SK-N-SH (cell line): ENCODE measurements around the gene ABHD8.

Source experiments
- CHD2 ChIP-seq: fragments of 150-350 bp; IDR thresholded peaks from 2 replicates; pipeline ENCODE4 v1.6.1; 2018; ENCODE audit warnings: low read length; ENCODE audit not compliant: partially characterized antibody
- CTCF ChIP-seq: fragments of 200-600 bp; sonication (generic); IDR thresholded peaks from 2 replicates; pipeline ENCODE4 v1.6.1; 2017; ENCODE audit warnings: antibody characterized with exemption, mild to moderate bottlenecking, moderate library complexity
- ELF1 ChIP-seq: IDR thresholded peaks from 2 replicates; pipeline ENCODE4 v1.4.0; 2012
- EP300 ChIP-seq, 2 experiments: IDR thresholded peaks; 2 replicates each; pipeline versions ENCODE4 v1.4.0 to v1.6.1; 2012; ENCODE audit warnings: borderline replicate concordance in 1 of 2, low read depth in 1 of 2, low read length in 1 of 2
- FOXM1 ChIP-seq: IDR thresholded peaks from 2 replicates; pipeline ENCODE4 v1.4.0; 2012; ENCODE audit warnings: low read depth, mild to moderate bottlenecking
- POLR2AphosphoS5 ChIP-seq: IDR thresholded peaks from 2 replicates; pipeline ENCODE4 v1.6.1; 2012; ENCODE audit warnings: low read depth, low read length
- RAD21 ChIP-seq: IDR thresholded peaks from 2 replicates; pipeline ENCODE4 v1.6.1; 2012; ENCODE audit warnings: mild to moderate bottlenecking, low read length
- RCOR1 ChIP-seq: fragments of 150-350 bp; IDR thresholded peaks from 2 replicates; pipeline ENCODE4 v1.6.1; 2017; ENCODE audit warnings: antibody characterized with exemption, low read length
- SIN3A ChIP-seq: IDR thresholded peaks from 2 replicates; pipeline ENCODE4 v1.6.1; 2012; ENCODE audit warnings: low read depth, mild to moderate bottlenecking, low read length, moderate library complexity, borderline replicate concordance
- USF2 ChIP-seq: fragments of 150-350 bp; IDR thresholded peaks from 2 replicates; pipeline ENCODE4 v1.6.1; 2017; ENCODE audit warnings: antibody characterized with exemption, low read length, low read depth, borderline replicate concordance
- TF ChIP-seq, protein P1 (sequence below): IDR thresholded peaks from 2 replicates; pipeline ENCODE4 v1.6.1; 2012; ENCODE audit warnings: mild to moderate bottlenecking, low read depth, low read length, moderate library complexity

GRCh38 chr19:17347361-17347760, 44.1 kb upstream of the ABHD8 start:
- TF ChIP-seq, protein P1, sequence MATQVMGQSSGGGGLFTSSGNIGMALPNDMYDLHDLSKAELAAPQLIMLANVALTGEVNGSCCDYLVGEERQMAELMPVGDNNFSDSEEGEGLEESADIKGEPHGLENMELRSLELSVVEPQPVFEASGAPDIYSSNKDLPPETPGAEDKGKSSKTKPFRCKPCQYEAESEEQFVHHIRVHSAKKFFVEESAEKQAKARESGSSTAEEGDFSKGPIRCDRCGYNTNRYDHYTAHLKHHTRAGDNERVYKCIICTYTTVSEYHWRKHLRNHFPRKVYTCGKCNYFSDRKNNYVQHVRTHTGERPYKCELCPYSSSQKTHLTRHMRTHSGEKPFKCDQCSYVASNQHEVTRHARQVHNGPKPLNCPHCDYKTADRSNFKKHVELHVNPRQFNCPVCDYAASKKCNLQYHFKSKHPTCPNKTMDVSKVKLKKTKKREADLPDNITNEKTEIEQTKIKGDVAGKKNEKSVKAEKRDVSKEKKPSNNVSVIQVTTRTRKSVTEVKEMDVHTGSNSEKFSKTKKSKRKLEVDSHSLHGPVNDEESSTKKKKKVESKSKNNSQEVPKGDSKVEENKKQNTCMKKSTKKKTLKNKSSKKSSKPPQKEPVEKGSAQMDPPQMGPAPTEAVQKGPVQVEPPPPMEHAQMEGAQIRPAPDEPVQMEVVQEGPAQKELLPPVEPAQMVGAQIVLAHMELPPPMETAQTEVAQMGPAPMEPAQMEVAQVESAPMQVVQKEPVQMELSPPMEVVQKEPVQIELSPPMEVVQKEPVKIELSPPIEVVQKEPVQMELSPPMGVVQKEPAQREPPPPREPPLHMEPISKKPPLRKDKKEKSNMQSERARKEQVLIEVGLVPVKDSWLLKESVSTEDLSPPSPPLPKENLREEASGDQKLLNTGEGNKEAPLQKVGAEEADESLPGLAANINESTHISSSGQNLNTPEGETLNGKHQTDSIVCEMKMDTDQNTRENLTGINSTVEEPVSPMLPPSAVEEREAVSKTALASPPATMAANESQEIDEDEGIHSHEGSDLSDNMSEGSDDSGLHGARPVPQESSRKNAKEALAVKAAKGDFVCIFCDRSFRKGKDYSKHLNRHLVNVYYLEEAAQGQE = no peak
- TF ChIP-seq CTCF (no peak), FOXM1 (no peak), EP300 (IDR thresholded peaks at IDR 0.05; ENCODE audit: borderline replicate concordance in 1 of 2, low read depth in 1 of 2, low read length in 1 of 2) (no peak), POLR2AphosphoS5 (no peak), SIN3A (no peak), ELF1 (no peak), RCOR1 (no peak), RAD21 (no peak), CHD2 (no peak), USF2 (no peak)
